ENCODE results near the gene SNCG.
"Not testable (repeated sequence)": the region's sequence is repeated elsewhere in the genome, so short reads cannot be mapped to it uniquely, and the experiment has no call there.

Gene SNCG

DNA sequence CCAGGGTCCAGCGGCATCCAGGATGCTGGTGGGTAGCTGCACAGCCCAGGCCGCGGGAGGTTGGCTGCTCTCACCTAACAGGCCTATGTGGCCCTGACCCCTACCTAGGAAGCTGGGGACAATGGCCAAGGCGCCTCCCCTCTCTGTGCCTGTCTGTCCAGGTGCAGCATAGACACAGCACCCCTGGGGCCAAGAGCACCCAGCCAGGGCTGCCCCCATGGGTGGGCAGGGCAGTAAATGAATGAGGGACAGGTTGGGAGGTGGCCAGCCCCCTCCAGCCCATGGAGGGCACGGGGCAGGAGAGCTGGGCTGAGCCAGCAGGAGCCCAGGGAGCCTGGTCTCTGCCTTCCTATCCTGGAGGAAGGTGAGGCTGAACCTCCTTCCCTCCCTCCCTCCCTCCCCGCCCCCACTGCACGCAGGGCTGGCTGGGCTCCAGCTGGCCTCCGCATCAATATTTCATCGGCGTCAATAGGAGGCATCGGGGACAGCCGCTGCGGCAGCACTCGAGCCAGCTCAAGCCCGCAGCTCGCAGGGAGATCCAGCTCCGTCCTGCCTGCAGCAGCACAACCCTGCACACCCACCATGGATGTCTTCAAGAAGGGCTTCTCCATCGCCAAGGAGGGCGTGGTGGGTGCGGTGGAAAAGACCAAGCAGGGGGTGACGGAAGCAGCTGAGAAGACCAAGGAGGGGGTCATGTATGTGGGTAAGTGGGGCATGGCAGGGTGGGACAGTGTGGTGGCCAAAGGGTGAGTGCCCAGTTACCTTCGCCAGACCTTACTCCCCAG lies at the start of gene SNCG:
Gene SNCG (plus strand): TSS at position 484 of the 785 bp plus-strand sequence. CDS start 99 bp downstream, at position 583.
- DNase-seq: no peak

DNA sequence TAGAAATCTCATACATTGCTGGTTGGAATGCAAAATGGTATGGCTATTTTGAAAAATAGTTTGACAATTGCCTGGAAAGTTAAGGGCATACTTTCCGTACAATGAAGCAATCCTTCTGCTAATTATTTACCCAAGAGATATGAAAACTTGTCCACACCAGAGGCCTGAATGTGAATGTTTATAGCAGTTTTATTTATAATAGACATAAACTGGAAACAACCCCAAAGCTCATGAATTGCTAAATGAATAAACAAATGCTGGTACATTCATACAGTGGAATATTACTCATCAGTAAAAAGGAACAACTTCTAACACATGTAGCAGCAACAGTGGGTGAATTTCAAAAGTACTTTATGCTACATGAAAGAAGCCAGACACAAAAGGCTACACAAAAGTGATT lies 43.7 kb upstream of the SNCG start:
- no peak for DNase-seq

DNA sequence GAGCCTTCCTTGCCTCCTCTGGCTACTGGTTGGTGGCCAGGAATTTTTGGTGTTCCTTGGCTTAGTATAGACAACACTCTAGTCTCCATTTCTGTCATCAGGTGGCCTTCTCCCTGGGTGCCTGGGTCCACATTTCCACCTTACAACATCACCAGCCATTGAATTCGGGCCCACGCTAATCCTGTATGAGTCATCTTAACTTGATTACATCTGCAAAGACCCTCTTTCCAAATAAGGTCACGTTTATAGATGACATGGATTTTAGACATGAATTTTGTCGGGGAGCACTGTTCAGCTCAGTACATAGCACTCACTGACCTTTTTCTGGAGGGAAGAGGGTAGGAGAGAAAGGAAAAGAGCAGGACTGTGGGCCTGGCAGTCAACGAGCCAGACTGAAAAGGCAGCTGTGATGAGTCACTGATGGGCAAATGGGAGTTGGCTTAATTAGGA lies 40.4 kb upstream of the SNCG start:
- no peak for DNase-seq

DNA sequence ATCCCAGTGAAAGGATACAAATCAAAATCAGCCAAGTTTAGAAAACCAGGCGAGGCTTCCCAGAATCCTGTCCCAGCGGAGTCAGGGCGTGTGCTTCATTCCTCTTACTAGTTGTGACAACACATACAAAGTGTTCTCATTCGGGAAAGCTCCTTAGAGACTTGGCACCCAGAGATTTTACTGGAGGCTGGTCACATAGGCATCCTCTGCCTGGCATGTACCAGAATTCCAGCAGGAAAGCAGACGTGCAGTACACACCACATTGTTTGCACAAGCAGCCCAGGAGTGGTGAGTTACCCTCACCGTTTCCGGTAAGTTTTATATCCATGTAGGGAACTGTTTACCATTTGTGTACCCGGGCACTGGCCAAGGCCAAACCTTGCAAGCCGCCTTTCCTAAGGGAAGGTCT lies 35.8 kb upstream of the SNCG start:
- no peak for DNase-seq

DNA sequence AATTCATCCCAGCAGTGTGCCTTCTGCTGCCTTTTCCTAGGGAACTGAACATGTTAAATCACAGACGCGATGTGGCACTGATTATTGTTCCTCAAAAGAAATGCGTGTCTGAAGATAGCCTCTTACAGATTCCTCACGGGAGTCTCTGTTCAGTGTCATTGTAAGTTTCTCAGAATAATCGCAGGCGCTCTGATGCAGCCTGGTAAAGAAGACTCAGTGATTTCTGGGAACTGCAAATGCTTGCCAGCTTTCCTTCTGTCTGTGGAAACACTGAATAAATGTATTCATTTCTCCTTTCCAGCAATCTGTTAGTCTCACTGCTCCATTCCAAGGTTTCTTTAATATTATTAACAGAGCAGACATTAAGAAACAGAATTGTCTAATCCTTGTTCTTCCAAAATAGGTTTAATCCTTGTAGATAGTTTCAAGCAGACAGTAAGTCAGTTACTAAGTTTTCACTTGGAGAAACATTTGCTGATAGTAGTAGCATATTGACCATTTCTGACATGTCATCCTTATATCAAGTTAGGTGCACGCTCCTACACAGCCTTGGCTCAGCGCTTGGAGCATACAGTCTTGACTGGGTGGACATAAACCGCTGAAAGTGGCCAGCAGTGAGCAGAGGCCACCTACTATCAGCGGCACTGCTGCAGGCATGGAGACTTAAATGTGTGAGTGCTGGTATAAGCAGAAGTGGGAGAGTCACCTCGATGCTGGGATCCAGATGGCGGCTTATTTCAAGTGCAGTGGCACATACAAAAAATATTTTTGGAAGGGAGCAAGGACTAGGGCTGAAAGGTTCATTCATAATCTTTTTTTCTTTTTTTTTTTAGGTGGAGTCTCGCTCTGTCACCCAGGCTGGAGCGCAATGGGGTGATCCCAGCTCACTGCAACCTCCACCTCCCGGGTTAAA lies 28.7 kb upstream of the SNCG start:
- no peak for DNase-seq

DNA sequence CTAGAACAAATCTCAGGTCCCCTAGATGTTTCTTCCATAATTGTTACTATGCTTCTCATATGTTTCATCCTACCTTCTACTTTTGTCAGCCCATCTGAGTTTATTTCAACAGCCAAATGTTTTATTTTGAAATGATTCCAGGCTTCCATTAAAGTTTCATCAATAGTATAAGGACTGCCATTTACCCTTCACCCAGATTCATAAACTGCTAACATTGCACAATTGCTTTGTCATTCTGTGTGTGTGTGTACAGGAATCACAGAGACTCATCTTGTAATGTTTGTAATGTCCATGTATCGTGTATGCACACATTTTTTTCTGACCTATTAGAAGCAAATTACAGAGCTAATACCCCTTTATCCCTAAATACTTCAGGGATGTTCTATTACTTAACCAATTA lies 26.5 kb upstream of the SNCG start:
- no peak for DNase-seq

DNA sequence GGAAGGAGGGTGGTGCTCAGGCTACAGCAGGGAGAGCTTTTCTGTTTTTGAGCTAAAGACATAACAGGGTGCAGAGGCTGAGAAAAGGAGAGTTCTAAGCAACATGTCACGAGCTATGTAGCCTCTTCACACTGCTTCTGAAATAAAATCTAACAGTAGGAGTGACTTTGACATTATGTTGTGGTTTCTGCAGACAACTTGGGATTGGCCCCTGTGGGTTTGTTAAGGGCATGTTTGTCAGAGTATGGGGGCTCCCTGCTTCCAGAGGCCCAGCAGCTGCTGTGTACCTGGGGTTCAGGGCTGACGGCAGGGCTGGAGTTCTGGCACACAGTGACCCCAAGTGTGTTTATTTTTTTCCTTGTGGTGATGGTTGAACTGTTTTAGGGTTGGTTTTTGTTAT lies 25.7 kb upstream of the SNCG start:
- DNase-seq: no peak

DNA sequence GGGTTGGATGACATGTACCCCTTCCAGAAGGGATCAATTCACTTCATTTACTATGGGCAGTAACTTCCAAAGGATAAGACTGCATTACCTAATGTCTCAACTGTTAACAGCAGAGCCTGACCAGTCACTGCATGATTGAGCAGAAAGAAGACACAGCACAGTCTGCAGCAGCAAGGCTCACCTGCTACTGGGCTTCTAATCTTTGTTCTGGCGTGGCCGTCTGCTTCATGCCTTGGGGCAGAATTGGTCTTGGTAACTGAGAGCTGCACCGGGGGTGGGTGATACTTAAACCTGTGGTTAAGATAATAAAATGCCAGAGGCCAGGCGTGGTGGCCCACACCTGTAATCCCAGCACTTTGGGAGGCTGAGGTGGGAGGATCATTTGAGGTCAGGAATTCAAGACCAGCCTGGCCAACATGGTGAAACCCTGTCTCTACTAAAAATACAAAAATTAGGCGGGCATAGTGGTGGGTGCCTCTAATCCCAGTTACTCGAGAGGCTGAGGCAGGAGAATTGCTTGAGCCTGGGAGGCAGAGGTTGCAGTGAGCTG lies 24.2 kb upstream of the SNCG start:
- not testable (repeated sequence) for DNase-seq

DNA sequence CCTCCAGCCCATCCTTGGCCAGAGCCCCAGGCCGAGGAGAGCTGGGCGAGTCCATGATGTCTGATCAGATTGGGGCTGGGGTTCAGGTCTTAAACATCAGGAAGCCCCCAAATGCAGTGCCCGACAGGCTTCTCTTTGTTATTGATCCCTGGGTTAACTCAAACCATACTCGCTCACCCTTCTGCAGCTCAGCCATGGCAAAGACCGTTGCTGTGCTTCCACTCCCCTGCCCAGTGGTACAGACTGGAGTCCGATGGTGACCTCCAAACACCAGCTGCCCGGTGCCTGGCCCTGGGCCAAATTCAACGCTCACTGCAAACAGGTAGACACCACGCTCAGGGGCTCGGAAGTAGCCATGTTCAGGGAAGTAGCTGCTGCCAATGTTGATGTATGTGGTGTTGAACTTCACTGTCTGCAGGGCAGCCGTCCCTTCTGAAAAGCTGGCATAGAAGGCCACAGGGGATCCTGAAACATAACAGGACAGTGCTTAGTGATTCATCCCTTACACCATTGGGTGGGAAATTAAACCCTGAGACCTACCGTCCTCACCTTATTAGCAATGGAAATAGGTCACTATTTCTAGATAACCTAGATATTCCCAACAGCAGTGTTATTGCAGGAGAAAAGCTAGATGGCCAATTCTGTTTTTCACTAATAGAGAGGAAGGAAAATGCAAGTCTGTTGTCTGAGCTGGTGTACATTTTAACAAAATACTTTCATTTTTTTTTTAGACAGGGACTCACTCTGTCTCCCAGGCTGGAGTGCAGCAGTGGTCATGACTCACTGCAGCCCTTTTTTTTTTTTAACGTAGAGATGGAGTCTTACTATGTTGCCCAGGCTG lies 21.5 kb upstream of the SNCG start:
- DNase-seq: no peak

DNA sequence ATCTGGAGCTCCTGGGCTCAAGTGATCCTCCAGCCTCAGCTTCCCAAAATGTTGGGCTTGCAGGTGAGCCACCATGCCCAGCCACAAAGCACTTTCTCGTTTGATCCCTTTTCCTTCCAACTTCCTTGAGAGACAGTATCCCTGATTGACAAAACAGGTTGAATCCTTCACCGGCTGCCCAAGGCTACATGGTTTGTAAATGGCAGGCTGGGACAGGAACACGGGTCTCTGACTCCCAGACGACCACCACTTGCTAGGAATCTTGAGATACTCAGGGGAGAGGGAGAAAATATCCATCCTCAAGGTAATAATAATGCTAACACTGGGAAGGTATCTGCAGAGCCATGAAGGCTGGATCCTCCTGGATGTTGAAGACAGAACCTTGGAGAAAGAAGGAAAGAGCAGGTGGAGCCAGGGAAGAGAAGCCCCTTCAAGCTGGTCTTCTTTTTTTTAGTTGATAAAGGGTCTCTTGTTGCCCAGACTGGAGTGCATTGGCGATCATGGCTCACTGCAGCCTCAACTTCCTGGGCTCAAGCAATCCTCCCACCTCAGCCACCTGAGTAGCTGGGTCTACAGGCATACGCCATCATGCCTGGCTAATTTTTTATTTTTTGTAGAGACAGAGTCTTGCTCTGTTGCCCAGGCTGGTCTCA lies 20.8 kb upstream of the SNCG start:
- no peak for DNase-seq

DNA sequence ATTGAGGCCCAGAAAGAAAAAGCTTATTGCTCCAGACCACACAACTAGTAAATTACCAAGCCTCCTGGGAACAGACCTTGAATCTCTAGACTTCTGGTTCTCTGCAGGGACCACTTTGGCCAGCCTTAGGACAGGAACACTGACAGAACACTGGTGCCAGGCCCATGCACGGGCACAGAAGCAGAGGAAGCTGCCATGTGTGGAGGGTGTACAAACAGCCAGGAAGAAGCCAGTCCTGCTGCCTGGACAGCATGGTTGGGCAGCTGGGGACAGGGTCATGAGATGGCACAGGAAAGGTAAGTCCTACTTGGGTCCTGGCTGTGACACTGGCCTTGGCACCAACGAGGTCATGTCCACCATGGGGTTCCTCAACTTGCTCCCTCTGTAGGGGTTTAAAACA lies 20.1 kb upstream of the SNCG start:
- DNase-seq: no peak

DNA sequence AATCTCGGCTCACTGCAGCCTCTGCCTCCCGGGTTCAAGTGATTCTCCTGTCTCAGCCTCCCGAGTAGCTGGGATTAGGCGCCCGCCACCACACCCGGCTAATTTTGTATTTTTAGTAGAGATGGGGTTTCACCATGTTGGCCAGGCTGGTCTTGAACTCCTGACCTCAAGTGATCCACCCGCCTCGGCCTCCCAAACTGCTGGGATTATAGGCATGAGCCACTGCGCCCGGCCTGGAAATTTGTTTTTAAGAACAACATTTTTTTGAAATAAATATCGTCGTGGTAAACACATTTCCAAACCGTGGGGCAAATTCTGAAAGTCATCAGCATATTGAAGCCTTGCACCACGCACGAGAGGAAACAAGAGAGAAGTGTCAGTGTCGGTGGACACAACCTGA lies 18.3 kb upstream of the SNCG start:
- DNase-seq: not testable (repeated sequence)

DNA sequence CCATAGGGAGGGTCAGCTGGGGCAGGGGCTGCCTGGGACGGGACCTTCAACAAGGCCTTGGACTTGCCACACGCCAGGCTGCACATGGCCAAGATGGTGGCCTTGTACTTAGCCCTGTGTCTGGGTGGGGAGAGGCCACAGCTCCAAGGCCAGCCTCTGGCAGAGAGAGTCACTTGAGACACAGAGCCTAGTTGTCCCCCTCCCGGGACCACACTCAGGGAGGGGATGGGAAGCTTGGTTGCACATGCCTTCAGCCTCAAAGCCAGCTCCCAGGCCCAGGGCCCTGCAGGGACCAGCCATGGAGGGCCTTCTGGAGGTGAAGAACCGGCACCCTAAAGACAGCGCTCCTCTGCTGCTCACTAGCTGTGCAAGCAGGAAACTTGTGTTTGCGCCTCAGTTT lies 17.7 kb upstream of the SNCG start:
- no peak for DNase-seq

DNA sequence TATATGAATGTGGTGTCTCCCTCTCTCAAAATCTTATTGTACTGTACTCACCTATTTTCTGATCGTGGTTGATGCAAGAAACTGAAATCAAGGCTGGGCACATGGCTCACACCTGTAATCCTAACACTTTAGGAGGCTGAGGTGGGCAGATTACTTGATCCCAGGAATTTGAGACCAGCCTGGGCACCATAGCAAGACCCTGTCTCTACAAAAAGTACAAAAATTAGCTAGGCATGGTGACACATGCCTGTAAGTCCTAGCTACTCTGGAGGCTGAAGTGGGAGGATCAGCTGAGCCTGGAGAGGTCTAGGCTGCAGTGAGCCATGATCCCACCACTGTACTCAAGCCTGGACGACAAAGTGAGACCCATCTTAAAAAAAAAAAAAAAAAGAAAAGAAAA lies 17.0 kb upstream of the SNCG start:
- no peak for DNase-seq

DNA sequence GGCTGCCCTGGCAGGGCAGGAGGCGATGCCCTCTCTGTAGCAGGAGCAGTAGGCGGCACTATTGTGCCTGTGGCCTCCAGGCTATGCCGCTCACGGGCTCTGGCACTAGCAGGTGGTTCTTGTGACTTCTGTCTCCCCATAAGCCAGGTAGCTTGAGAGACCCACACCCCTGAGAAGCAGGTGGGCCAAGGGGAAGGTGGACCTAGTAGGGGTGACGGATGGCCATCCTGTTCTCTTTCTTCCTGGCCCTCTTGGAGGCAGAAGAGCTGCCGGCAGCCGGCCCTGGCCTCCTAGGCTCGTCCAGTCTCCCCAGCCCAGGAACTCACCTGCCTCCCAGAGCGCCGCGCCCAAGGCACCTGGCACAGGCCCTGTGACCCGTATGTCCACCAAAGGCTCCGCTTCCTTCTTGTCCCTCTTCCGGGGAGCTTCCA lies 16.4 kb upstream of the SNCG start:
- DNase-seq: no peak

DNA sequence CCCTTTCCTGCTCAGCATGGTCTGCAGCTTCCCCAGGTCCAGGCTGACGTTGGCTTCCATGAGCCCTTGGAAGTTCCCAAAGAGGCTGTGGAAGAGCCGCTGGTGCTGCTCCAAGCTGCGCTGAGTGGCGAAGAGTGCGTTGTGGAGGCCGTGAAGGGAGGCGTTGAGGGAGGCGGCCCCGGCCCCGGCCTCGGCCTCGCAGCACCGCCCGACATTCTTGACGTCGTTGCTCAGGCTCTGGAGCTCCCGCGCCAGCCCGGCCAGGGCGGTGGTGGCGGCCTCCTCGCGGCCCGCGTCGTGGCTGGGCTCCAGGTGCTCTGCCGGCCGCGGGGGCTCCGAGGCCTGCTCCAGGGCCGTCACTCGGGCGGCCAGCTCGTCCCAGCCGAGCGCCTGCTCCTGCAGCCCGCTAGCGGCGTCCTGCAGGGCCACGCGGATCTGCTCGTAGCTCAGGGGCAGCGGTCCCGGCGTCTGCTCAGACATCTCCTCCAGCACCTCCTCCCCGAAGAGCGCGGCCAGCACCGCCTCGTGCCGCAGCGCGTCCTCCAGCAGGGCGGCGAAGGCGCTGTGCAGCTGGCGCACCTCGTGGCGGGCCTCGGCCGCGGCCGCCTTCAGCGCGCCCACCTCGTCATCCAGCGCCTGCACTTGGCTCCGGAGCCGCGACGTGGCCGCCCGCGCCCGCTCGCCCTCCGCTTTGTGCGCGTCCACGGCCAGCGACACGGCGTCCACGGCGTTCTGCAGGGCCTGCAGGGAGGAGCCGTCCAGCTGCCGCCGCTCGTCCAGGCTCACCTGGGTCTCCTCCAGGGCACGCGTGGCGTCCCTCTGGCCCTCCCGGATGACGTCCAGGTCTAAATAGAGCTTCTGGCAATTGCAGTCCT lies 15.7 kb upstream of the SNCG start:
- no peak for DNase-seq

DNA sequence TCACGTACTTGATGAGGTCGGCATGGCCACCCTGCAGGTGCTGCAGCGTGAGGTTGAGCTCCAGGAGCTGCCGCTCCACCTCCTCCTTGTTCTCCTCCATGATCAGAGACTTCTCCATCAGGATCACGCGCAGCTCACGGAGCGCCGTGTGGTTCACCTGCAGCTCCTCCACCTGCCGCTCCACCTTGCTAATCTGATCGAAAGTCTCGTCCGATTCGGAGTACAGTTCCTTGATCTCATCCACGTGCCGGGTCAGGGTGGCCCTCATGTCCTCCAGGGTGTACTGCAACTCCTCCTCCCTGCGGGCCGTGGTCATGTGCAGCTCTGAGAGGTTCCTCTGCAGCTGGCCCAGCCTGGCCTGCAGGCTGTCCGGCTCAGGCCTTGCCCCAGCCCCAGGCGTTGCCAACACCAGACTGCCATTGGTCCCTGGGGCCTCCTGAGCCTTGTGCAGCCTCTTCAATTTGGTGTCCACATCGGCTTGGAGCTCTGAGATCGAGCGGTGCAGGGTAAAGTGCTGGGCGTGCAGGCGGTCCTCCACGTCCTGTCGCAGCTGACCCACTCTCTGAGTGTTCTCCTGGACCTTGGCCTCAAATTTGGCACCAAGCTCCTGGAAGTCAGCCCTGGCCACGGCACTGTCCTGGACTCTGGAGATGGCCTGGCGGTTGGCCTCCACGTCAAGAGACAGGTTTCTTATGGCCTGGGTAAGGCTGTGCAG lies 14.9 kb upstream of the SNCG start:
- DNase-seq: no peak

DNA sequence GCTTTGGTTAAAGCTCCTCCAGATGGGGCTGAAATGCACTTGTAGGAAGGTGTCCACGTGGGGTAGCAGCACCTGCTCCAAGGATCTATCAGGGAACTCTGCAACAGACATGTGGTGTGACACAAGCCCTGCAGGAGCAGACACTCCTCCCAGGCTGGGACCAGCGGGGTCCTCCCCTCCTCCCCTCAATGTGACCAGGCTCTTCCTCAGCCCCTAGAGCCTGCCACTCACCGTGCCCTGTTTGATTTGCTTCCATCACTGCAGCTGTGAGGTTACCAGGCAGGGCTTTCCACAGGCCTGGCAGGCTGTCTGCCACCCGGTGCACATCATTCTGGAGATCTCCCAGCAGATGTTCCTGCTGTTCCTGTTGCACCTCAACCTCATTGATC lies 14.4 kb upstream of the SNCG start:
- DNase-seq: no peak

DNA sequence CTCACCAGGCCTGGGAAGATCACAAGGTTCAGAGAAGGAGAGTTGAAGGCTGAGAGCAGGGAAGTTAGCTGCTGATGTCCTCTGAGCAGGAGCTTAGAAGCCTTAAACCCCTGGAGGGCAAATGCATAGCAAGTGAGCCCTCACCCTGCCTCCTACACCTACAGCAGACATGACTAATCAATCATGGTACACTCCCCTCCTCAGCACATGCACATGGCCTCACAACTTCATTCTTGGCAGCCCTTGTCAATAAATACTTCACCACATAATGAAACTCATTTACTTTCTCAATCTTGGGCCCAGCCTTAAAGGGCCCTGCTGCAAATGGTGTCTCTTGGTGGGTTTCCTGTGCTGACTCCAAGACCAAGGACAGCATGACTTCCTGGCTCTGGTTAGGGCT lies 13.9 kb upstream of the SNCG start:
- no peak for DNase-seq

DNA sequence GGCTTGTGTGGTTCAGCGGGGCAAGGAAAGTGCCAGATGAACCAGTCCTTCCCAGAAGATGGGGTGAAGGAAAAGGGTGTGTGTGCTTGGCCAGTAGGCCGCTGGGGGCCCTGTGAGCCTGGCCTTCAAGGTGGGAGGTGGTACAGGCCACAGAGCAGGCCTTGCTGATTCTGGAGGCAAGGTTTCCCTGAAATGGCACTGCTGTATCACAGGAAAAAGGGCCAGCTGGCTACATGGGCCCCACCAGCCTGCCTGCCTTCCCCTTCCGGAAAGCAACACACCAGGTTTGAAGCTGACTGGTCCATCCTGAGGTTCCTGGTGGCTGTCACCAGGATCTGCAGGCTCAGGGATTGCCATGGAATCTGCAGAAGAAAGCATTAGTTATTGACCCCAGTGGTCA lies 13.5 kb upstream of the SNCG start:
- DNase-seq: no peak
